Esophagus squamous epithelium (tissue), 4 donors: ENCODE results near the gene CPNE5.

ENCODE experiments used
- POLR2A ChIP-seq, 4 donors: fragments of 450-650 bp; IDR thresholded peaks; one replicate each; pipeline ENCODE4 v1.6.1; 2017; ENCODE audit warnings: antibody characterized with exemption in 4 of 4, mild to moderate bottlenecking in 4 of 4, moderate library complexity in 3 of 4
- TF ChIP-seq, protein P1 (sequence below), 6 experiments: fragments of 450-650 bp in 4 of 6; fragments of 200-600 bp in 2 of 6; sonication (generic) in 2 of 6; IDR thresholded peaks; one replicate each; pipeline ENCODE4 v1.5.1; 2016 to 2019; ENCODE audit warnings: antibody characterized with exemption in 6 of 6, mild to moderate bottlenecking in 4 of 6, moderate library complexity in 4 of 6

- TF ChIP-seq, protein P1, sequence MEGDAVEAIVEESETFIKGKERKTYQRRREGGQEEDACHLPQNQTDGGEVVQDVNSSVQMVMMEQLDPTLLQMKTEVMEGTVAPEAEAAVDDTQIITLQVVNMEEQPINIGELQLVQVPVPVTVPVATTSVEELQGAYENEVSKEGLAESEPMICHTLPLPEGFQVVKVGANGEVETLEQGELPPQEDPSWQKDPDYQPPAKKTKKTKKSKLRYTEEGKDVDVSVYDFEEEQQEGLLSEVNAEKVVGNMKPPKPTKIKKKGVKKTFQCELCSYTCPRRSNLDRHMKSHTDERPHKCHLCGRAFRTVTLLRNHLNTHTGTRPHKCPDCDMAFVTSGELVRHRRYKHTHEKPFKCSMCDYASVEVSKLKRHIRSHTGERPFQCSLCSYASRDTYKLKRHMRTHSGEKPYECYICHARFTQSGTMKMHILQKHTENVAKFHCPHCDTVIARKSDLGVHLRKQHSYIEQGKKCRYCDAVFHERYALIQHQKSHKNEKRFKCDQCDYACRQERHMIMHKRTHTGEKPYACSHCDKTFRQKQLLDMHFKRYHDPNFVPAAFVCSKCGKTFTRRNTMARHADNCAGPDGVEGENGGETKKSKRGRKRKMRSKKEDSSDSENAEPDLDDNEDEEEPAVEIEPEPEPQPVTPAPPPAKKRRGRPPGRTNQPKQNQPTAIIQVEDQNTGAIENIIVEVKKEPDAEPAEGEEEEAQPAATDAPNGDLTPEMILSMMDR (IDR thresholded peaks at IDR 0.05) = no peak
- TF ChIP-seq POLR2A (IDR thresholded peaks at IDR 0.05) = no peak
Measured at GRCh38 chr6:36733300-36733699, 105.9 kb downstream of the CPNE5 start.
